ENCODE results near the gene HS3ST3A1. TPM values are rescaled to one million over a fixed set of nuclear protein-coding genes. Genes with fewer than 3 reads are reported as not detected.

HS3ST3A1 gene
- total and polyA plus RNA-seq, 2 of the 8 experiments (the other 6 are each of a cell fraction or from before 2014, with no cell fraction given) = 5.4 to 5.7 TPM

DNA sequence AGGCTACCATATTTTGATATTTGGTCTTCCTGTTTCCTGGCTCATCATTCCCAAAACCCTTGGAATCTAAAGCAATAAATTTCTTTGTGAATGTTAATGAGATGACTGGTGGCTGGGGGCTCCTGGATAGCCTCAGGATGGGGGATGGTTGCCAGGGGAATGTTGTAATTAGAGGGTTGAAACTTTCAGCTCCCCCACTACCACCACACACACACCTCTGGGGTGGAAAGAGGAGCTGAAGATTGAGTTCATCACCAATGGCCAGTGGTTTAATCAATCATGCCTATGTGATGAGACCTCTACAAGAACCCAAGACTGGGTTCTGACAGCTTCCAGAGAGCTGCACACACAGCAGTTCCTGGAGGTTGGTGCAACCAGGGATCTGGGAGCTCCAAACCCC is 59.1 kb downstream of the HS3ST3A1 start (continued):
- TF ChIP-seq, protein P1, sequence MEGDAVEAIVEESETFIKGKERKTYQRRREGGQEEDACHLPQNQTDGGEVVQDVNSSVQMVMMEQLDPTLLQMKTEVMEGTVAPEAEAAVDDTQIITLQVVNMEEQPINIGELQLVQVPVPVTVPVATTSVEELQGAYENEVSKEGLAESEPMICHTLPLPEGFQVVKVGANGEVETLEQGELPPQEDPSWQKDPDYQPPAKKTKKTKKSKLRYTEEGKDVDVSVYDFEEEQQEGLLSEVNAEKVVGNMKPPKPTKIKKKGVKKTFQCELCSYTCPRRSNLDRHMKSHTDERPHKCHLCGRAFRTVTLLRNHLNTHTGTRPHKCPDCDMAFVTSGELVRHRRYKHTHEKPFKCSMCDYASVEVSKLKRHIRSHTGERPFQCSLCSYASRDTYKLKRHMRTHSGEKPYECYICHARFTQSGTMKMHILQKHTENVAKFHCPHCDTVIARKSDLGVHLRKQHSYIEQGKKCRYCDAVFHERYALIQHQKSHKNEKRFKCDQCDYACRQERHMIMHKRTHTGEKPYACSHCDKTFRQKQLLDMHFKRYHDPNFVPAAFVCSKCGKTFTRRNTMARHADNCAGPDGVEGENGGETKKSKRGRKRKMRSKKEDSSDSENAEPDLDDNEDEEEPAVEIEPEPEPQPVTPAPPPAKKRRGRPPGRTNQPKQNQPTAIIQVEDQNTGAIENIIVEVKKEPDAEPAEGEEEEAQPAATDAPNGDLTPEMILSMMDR (IDR thresholded peaks at IDR 0.05; ENCODE audit: control extremely low read depth in 1 of 3, insufficient read depth in 1 of 3, low read depth in 1 of 3, low read length in 3 of 3) = no peak
